HG03520 (cell line): Measurements from ENCODE around the gene FOXB2.
"Not testable (repeated sequence)": the region's sequence is repeated elsewhere in the genome, so short reads cannot be mapped to it uniquely, and the experiment has no call there.

ENCODE experiments used
- ATAC-seq: cut with Tn5 transposase; IDR thresholded peaks from one replicate; pipeline ENCODE4 v1.9.1; 2021; ENCODE audit warnings: mild to moderate bottlenecking, moderate library complexity; ENCODE audit not compliant: unreplicated experiment

The FOXB2 gene

DNA sequence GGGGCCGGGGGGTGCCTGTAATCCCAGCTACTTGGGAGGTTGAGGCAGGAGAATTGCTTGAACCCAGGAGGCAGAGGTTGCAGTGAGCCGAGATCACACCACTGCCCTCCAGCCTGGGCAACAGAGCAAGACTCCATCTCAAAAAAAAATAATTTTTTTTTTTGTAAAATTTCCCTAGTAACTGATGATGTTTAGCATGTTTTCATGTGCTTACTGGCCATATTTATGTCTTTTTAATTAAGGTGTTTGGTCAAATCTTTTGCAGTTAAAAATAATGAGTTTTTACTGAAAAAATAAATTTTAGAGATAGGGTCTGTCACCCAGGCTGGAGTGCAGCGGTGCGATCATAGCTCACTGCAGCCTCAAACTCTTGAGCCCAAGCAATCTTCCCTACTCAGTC lies 24.3 kb downstream of the FOXB2 start:
- not testable (repeated sequence) for ATAC-seq

DNA sequence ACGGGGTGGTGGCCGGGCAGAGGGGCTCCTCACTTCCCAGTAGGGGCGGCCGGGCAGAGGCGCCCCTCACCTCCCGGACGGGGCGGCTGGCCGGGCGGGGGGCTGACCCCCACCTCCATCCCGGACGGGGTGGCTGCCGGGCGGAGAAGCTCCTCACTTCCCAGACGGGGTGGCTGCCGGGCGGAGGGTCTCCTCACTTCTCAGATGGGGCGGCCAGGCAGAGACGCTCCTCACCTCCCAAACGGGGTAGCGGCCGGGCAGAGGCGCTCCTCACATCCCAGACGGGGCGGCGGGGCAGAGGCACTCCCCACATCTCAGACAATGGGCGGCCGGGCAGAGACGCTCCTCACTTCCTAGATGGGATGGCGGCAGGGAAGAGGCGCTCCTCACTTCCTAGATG lies 41.2 kb downstream of the FOXB2 start:
- not testable (repeated sequence) for ATAC-seq

- ATAC-seq: no peak
These were observed 44.3 kb downstream of the FOXB2 start for GRCh38 chr9:77063645-77064285.

DNA sequence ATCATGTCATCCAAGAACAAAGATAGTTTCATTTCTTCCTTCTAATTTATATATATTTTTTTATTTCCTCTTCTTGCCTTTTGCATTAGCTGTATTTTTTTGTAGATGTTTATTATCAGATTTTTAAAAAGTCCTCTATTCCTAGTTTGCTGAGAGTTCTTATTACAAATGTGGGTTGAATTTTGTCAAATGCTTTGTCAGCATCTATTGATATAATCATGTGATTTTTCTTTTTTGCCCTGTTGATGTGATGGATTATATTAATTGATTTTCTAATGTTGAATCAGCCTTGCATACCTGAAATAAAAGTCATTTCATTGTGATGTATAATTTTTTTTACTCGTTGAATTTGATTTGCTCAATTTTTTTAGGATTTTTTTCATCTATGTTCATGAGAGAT lies 46.9 kb downstream of the FOXB2 start:
- ATAC-seq: no peak
